H1 (cell line): ENCODE results near the gene VSIR. TPM values are rescaled to one million over a fixed set of nuclear protein-coding genes. Genes with fewer than 3 reads are reported as not detected.

Experiments
- CTCF ChIA-PET: fragments of 300-600 bp; sonication (Branson Sonifier 250); formaldehyde crosslinking; loops from one replicate; lab custom pipeline; 2021; ENCODE audit not compliant: partially characterized antibody; lab: Charles Lee
- POLR2A ChIA-PET: fragments of 300-600 bp; sonication (Branson Sonifier 250); formaldehyde crosslinking; loops from one replicate; lab custom pipeline; 2021; ENCODE audit warnings: inconsistent platforms; ENCODE audit not compliant: partially characterized antibody; lab: Charles Lee
- DNase-seq, 2 experiments: peaks; one replicate each; pipeline versions ENCODE4 v3.0.0 to v3.0.0-alpha.2; 2010 to 2022; ENCODE audit warnings: low spot score in 2 of 2, low read depth in 1 of 2, mixed read lengths in 1 of 2
- FAIRE-seq: peaks from 2 replicates; lab custom pipeline; 2011; peaks lifted over from hg19 to GRCh38; lab: Jason Lieb, UNC
- H2AFZ ChIP-seq: 2 replicates; pipeline ENCODE4 v1.8.1; 2012; ENCODE audit warnings: low read length, inconsistent platforms
- H2AK5ac ChIP-seq: 2 replicates; pipeline ENCODE4 v1.6.1; 2013; ENCODE audit warnings: low read depth, low read length
- H2BK120ac ChIP-seq: replicated peaks from 2 replicates; pipeline ENCODE3; 2013; ENCODE audit warnings: low read depth, low read length, inconsistent platforms
- H2BK12ac ChIP-seq: 2 replicates; pipeline ENCODE4 v1.6.1; 2013; ENCODE audit warnings: low read depth, low read length
- H2BK15ac ChIP-seq: 2 replicates; pipeline ENCODE4 v1.6.1; 2013; ENCODE audit warnings: low read length
- H2BK20ac ChIP-seq: 2 replicates; pipeline ENCODE4 v1.6.1; 2013; ENCODE audit warnings: low read length
- H2BK5ac ChIP-seq: 2 replicates; pipeline ENCODE4 v1.6.1; 2013; ENCODE audit warnings: low read depth, low read length
- H3K14ac ChIP-seq: 2 replicates; pipeline ENCODE4 v1.6.1; 2013; ENCODE audit warnings: inconsistent platforms; ENCODE audit not compliant: insufficient read length
- H3K18ac ChIP-seq: 2 replicates; pipeline ENCODE4 v1.6.1; 2013; ENCODE audit warnings: low read length; ENCODE audit errors: extremely low read depth
- H3K23ac ChIP-seq: 2 replicates; pipeline ENCODE4 v1.6.1; 2013; ENCODE audit warnings: inconsistent platforms; ENCODE audit not compliant: insufficient read length
- H3K23me2 ChIP-seq: 2 replicates; pipeline ENCODE4 v1.6.1; 2013; ENCODE audit warnings: low read depth, low read length
- H3K27ac ChIP-seq: 2 replicates; pipeline ENCODE4 v1.6.1; 2011; ENCODE audit warnings: low read depth, low read length, inconsistent platforms
- H3K27me3 ChIP-seq, 4 experiments: replicated peaks in 1 of 4; 1 replicate in 1 of 4; 2 replicates in 3 of 4; pipeline versions ENCODE4 v1.6.1 to v1.8.1; 2011 to 2013; ENCODE audit warnings: low read length in 3 of 4, mild to moderate bottlenecking in 3 of 4, inconsistent platforms in 2 of 4, mixed read lengths in 2 of 4, moderate library complexity in 1 of 4; ENCODE audit not compliant: control insufficient read depth in 3 of 4, insufficient read depth in 3 of 4; ENCODE audit errors: extremely low read depth in 1 of 4
- H3K36me3 ChIP-seq, 4 experiments: 2 replicates each; pipeline versions ENCODE4 v1.6.1 to v1.8.1; 2011 to 2013; ENCODE audit warnings: mild to moderate bottlenecking in 4 of 4, low read length in 3 of 4, moderate library complexity in 2 of 4, control low read depth in 1 of 4, inconsistent platforms in 1 of 4; ENCODE audit not compliant: insufficient read depth in 4 of 4, control insufficient read depth in 2 of 4
- H3K4ac ChIP-seq: replicated peaks from 2 replicates; pipeline ENCODE3; 2013; ENCODE audit warnings: low read length, low read depth, mixed read lengths, inconsistent platforms; ENCODE audit not compliant: insufficient read length
- H3K4me1 ChIP-seq, 4 experiments: replicated peaks in 1 of 4; 1 replicate in 1 of 4; 2 replicates in 3 of 4; pipeline versions ENCODE4 v1.6.1 to v1.8.1; 2011 to 2013; ENCODE audit warnings: low read length in 3 of 4, inconsistent platforms in 2 of 4, mixed read lengths in 1 of 4; ENCODE audit not compliant: insufficient read depth in 4 of 4, control insufficient read depth in 3 of 4
- H3K4me2 ChIP-seq, 2 experiments: 2 replicates each; pipeline versions ENCODE4 v1.6.1 to v1.8.1; 2011 to 2013; ENCODE audit warnings: low read depth in 2 of 2, low read length in 2 of 2, control low read depth in 1 of 2, inconsistent platforms in 1 of 2, mild to moderate bottlenecking in 1 of 2; ENCODE audit not compliant: insufficient read depth in 1 of 2
- H3K4me3 ChIP-seq, 4 experiments: fragments of 200-600, 300-600 bp in 1 of 4; sonication (generic), shearing (Covaris generic), sonication (Bioruptor Twin) in 1 of 4; 2 replicates each; pipeline versions ENCODE4 v1.5.1 to v1.8.1; 2011 to 2016; ENCODE audit warnings: low read length in 4 of 4, low read depth in 3 of 4, control low read depth in 2 of 4, inconsistent platforms in 2 of 4, mild to moderate bottlenecking in 2 of 4, mixed read lengths in 1 of 4, moderate library complexity in 1 of 4; ENCODE audit not compliant: insufficient read depth in 2 of 4; ENCODE audit errors: extremely low read depth in 1 of 4
- H3K56ac ChIP-seq: replicated peaks from 2 replicates; pipeline ENCODE3; 2013; ENCODE audit warnings: low read depth, mild to moderate bottlenecking, mixed read lengths, low read length, inconsistent platforms; ENCODE audit not compliant: insufficient read length
- H3K79me1 ChIP-seq: 2 replicates; pipeline ENCODE4 v1.6.1; 2013; ENCODE audit warnings: low read depth, low read length, control low read depth
- H3K79me2 ChIP-seq, 2 experiments: 2 replicates each; pipeline versions ENCODE4 v1.6.1 to v1.8.1; 2012 to 2013; ENCODE audit warnings: low read length in 2 of 2, mild to moderate bottlenecking in 2 of 2, inconsistent platforms in 1 of 2; ENCODE audit not compliant: insufficient read depth in 2 of 2, control insufficient read depth in 1 of 2
- H3K9ac ChIP-seq, 4 experiments: replicated peaks in 1 of 4; 1 replicate in 1 of 4; 2 replicates in 3 of 4; pipeline versions ENCODE4 v1.6.1 to v1.8.1; 2011 to 2013; ENCODE audit warnings: low read depth in 3 of 4, low read length in 3 of 4, control low read depth in 2 of 4, mild to moderate bottlenecking in 2 of 4, moderate library complexity in 2 of 4, inconsistent platforms in 1 of 4; ENCODE audit errors: extremely low read depth in 1 of 4
- H3K9me3 ChIP-seq, 2 experiments: 2 replicates each; pipeline versions ENCODE4 v1.6.1 to v1.8.1; 2012 to 2013; ENCODE audit warnings: mild to moderate bottlenecking in 2 of 2, moderate library complexity in 2 of 2, control low read depth in 1 of 2, inconsistent platforms in 1 of 2, low read depth in 1 of 2, low read length in 1 of 2, mixed read lengths in 1 of 2; ENCODE audit not compliant: insufficient read depth in 2 of 2
- H4K20me1 ChIP-seq, 2 experiments: replicated peaks in 1 of 2; 2 replicates each; pipeline versions ENCODE3 to v1.8.1; 2011 to 2013; ENCODE audit warnings: inconsistent platforms in 2 of 2, low read length in 2 of 2, mild to moderate bottlenecking in 1 of 2; ENCODE audit not compliant: insufficient read depth in 2 of 2, control insufficient read depth in 1 of 2
- H4K5ac ChIP-seq: 2 replicates; pipeline ENCODE4 v1.6.1; 2013; ENCODE audit warnings: low read length, low read depth, mixed read lengths, inconsistent platforms; ENCODE audit not compliant: insufficient read length
- H4K8ac ChIP-seq: 2 replicates; pipeline ENCODE4 v1.8.0; 2013; ENCODE audit warnings: mild to moderate bottlenecking, moderate library complexity, low read length, inconsistent platforms; ENCODE audit not compliant: insufficient read depth; ENCODE audit errors: extremely low read depth
- H4K91ac ChIP-seq: replicated peaks from 2 replicates; pipeline ENCODE3; 2013; ENCODE audit warnings: low read length, mixed read lengths, inconsistent platforms; ENCODE audit not compliant: insufficient read length
- CBX5 ChIP-seq: fragments of 300-800, 300-1000 bp; sonication (generic); IDR thresholded peaks from 2 replicates; pipeline ENCODE4 v1.7.1; 2016; ENCODE audit warnings: antibody characterized with exemption, low read length, low read depth
- E2F6 ChIP-seq: IDR thresholded peaks from 2 replicates; pipeline ENCODE4 v1.6.1; 2012; ENCODE audit warnings: inconsistent platforms
- GABPA ChIP-seq: IDR thresholded peaks from 2 replicates; pipeline ENCODE4 v1.6.1; 2011; ENCODE audit warnings: mild to moderate bottlenecking, low read length, moderate library complexity, borderline replicate concordance; ENCODE audit not compliant: insufficient read depth
- HDAC6 ChIP-seq: IDR thresholded peaks from one replicate; pipeline ENCODE4 v1.7.1; 2012; ENCODE audit warnings: low read depth, mild to moderate bottlenecking, inconsistent platforms, low read length, moderate library complexity
- JUN ChIP-seq: IDR thresholded peaks from 2 replicates; pipeline ENCODE4 v1.6.1; 2011; ENCODE audit warnings: low read depth, mild to moderate bottlenecking, improper control_type of control experiment, low read length
- RBBP5 ChIP-seq: IDR thresholded peaks from 2 replicates; pipeline ENCODE4 v1.7.1; 2012; ENCODE audit warnings: low read depth, mild to moderate bottlenecking, inconsistent platforms, low read length, moderate library complexity, borderline replicate concordance
- SIN3A ChIP-seq, 2 experiments: IDR thresholded peaks in 1 of 2; conservative IDR thresholded peaks in 1 of 2; 2 replicates each; pipeline ENCODE4 v1.6.1; 2011 to 2012; ENCODE audit warnings: low read length in 2 of 2, improper control_type of control experiment in 1 of 2, low read depth in 1 of 2, mild to moderate bottlenecking in 1 of 2
- SIX5 ChIP-seq: IDR thresholded peaks from 2 replicates; pipeline ENCODE4 v1.6.1; 2011; ENCODE audit warnings: mild to moderate bottlenecking, low read depth, low read length
- SRF ChIP-seq: IDR thresholded peaks from 2 replicates; pipeline ENCODE4 v1.6.1; 2011; ENCODE audit warnings: mild to moderate bottlenecking, low read depth, low read length, moderate library complexity
- SUZ12 ChIP-seq: fragments of 200-600 bp; sonication (generic); IDR thresholded peaks from 2 replicates; pipeline ENCODE4 v1.6.1; 2012; ENCODE audit warnings: mild to moderate bottlenecking, inconsistent platforms, low read length, moderate library complexity, mixed read lengths
- WGBS, 2 experiments: shearing (Covaris generic) in 1 of 2; methylation state at CpG; one replicate each; pipeline versions ENCODE4 v1.1.6 to v1.1.7; 2013 to 2015; ENCODE audit warnings: low lambda C conversion rate in 2 of 2, mixed read lengths in 2 of 2, inconsistent platforms in 1 of 2, low coverage in 1 of 2, missing lambda C conversion rate in 1 of 2; ENCODE audit not compliant: insufficient replicate concordance in 2 of 2, insufficient coverage in 1 of 2, insufficient read length in 1 of 2; ENCODE audit errors: extremely low coverage in 1 of 2, missing lambda C conversion rate in 1 of 2; 5-methylcytosine and 5-hydroxymethylcytosine counted together
- polyA plus RNA-seq, 7 experiments: library from polyadenylated mRNA; depleted of rRNA in 3 of 7; stranded (reverse) in 5 of 7; unstranded in 2 of 7; fragments of >200 nt in 5 of 7; fragments of 200-250 nt in 2 of 7; gene quantifications; 1 replicate in 5 of 7; 2 replicates in 1 of 7; 4 replicates in 1 of 7; pipeline versions ENCODE4 v1.2.1 to v1.2.3, GENCODE V29; 2011 to 2013; ENCODE audit warnings: missing spikeins in 2 of 7, mixed read lengths in 2 of 7
- total RNA-seq: library from RNA; stranded (reverse); fragmentation: NEBNext Ultra II Directional; extraction: Animal tissue kit (Norgen Biotek cat#: 25700); gene quantifications from 2 replicates; pipeline ENCODE4 v1.2.1, GENCODE V29; 2021

Gene VSIR
- total and polyA plus RNA-seq, 2 of the 8 experiments (the other 6 are each of a cell fraction or from before 2014, with no cell fraction given) = 0.33 TPM; not detected in 1

- Histone ChIP-seq H3K36me3 (no peaks in the 10 kb centered on the region), H3K27me3 (no peaks in the 10 kb centered on the region), H2BK120ac (no peak overlapping the region), H4K8ac (no peak overlapping the region), H3K56ac (no peak overlapping the region), H3K4ac (no peak overlapping the region), H3K23ac (no peak overlapping the region), H3K79me1 (no peaks in the 10 kb centered on the region), H3K4me2 (no peak overlapping the region), H4K5ac (no peak overlapping the region), H3K18ac (no peak overlapping the region), H2AK5ac (no peak overlapping the region), H2BK20ac (no peak overlapping the region), H3K14ac (no peak overlapping the region), H2BK15ac (no peak overlapping the region; the same call in 1 of the 2 replicates), H2BK5ac (no peak overlapping the region), H3K79me2 (no peaks in the 10 kb centered on the region), H3K9ac (no peak overlapping the region), H3K9me3 (no peaks in the 10 kb centered on the region), H2BK12ac (no peak overlapping the region; the same call in 1 of the 2 replicates), H2AFZ (no peak overlapping the region), H3K23me2 (no peaks in the 10 kb centered on the region), H4K20me1 (no peaks in the 10 kb centered on the region), H3K4me3 (no peak overlapping the region), H3K27ac (no peak overlapping the region), H3K4me1 (peaks cover 0 to 9% (median 4%) of the 10 kb centered on the region in 4 experiments; a peak in 4 of 7 replicates), H4K91ac (no peak overlapping the region)
- no peak for FAIRE-seq
- WGBS, 2 experiments = 94% methylated on average over 12 of the region's 12 CpGs; no CpG with 5 or more reads in 1 of the 2 experiments
- TF ChIP-seq HDAC6 (no peak), SIN3A (conservative IDR thresholded peaks at IDR 0.05 in 1 of 2, IDR thresholded peaks at IDR 0.05 in 1 of 2; ENCODE audit: low read depth in 1 of 2, low read length in 2 of 2) (no peak), SIX5 (no peak), E2F6 (no peak), RBBP5 (no peak), GABPA (no peak), SUZ12 (no peak), JUN (no peak), SRF (no peak), CBX5 (no peak)
- DNase-seq = no peak
- POLR2A ChIA-PET = no interaction called here
- CTCF ChIA-PET = interaction anchor here (1.3 to 2.3 kb wide), 4 partner anchors 8 to 76 kb away, joined by 3 to 9 read pairs (median 6); no protein-coding TSS in a partner anchor
These were observed 36.1 kb downstream of the VSIR start for GRCh38 chr10:71737001-71737833.
